ENCODE data around the gene VASH2.

VASH2 gene

DNA sequence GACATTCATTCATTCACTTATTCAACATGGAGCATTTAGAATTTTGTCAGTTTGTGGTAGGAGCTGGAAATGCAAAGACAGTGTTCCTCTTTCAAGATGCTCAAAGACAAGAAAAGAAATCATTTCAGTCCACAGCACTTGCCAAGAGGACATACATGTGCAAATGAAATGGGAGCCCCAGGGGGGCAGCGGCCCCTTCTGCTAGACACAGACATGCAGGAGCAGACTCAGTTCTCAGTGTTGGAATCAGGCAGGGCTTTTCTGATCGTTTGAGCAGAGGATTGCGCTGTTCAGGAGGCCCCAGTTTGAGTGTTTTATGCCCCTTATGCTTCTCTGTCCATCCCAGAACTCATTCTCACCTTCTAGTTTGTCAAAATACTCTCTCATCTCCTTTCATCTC lies 35.6 kb upstream of the VASH2 start:
- WGBS (ENCODE audit: insufficient coverage, insufficient read length): no CpG with 5 or more reads among the region's 3 CpGs

DNA sequence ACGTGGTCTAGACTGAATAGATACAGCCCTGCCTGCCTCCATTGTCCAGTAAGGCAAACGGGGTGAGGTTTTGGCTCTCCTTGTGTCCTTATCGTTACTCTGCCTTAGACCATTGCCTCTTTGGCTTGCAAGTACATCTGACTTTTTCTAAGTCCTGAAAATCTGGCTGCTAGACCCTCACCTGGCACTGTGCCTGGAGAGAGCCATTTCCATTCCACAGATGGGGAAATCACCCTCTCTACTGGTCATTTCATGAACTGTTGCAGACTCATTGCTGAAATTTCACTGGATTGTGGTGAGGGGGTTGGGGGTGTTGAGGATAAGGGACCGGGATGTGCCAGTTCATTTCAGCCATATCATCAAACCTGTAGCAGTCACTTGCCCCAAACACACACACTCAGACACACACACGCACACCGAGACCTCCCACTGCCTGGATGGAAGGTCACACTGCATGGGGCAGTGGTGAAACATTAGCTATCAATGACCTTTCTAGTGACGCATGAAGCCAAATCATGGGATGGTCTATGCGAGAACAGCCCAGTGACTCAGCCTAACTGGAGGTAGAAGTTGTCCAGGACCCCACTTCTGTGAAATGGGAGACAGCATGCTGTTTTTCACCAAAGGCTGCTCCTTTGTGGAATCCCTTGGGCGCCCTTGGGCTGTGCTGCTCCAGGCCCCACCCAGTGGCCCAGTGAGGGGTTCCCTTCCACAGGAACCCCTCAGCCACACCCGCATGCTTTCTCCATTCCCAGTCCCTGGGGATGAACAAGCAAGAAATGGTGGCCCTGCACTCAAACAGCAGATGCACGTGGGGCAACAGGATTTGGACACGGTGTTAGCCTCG lies 34.9 kb upstream of the VASH2 start:
- Histone ChIP-seq H3K36me3 (ENCODE audit: control insufficient read depth, insufficient read depth, low read length) (no peaks in the 10 kb centered on the region), H3K27ac (ENCODE audit: low read length) (peak overlapping the region; percentile 65), H3K27me3 (ENCODE audit: control insufficient read depth, insufficient read depth, low read length) (no peaks in the 10 kb centered on the region), H3K9me3 (ENCODE audit: control insufficient read depth, insufficient read depth, low read length) (no peaks in the 10 kb centered on the region), H3K4me1 (ENCODE audit: control insufficient read depth, insufficient read depth, low read length) (peaks cover 9% of the 10 kb centered on the region; the same call in 1 of the 2 replicates), H3K4me3 (ENCODE audit: low read length) (no peak overlapping the region)
- WGBS (ENCODE audit: insufficient coverage, insufficient read length): no CpG with 5 or more reads among the region's 13 CpGs
- DNase-seq (ENCODE audit: low read depth, low spot score): no peak

More for the DNA sequence above, 35.6 kb upstream of the VASH2 start:
- Histone ChIP-seq H3K4me3 (ENCODE audit: low read length) (peak overlapping the region; percentile 20; the same call in 1 of the 2 replicates), H3K27ac (ENCODE audit: low read length) (peak overlapping the region; percentile 65), H3K4me1 (ENCODE audit: control insufficient read depth, insufficient read depth, low read length) (peaks cover 9% of the 10 kb centered on the region; the same call in 1 of the 2 replicates), H3K27me3 (ENCODE audit: control insufficient read depth, insufficient read depth, low read length) (no peaks in the 10 kb centered on the region), H3K9me3 (ENCODE audit: control insufficient read depth, insufficient read depth, low read length) (no peaks in the 10 kb centered on the region), H3K36me3 (ENCODE audit: control insufficient read depth, insufficient read depth, low read length) (no peaks in the 10 kb centered on the region)
- DNase-seq (ENCODE audit: low read depth, low spot score): no peak

DNA sequence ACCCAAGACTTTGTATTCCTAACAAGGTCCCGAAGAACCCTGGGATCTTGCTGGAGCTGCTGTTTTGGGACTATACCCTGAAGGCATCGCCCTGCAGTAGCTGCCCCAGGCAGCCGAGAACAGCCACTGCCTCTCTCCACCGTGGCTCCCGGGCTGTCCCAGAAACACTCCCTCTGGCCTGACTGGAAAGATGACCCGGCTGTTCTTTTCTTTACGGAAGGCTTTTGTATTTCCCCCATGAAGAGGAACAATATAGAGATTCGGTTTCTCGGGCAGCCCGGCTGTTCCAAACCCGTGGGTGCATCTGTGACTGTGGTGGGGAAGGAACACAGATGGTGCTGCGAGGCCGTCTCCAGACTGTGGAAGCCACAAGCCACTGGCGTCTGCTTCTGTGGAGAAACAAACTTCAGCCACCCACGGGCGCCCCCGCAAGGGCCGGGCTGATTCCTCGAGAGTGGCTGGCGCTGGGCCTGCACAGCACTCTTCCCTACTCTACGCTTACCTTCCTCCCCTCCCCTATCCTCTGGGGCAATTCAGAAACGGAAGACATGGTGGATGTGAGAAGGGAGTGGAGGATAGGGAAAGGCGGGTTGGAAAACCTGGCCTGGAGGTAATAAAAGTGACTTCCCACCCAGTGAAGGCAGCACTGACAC lies 33.7 kb upstream of the VASH2 start:
- peak; percentile 81 for DNase-seq (ENCODE audit: low read depth, low spot score)
- peaks cover 9% of the 10 kb centered on the region; the same call in 1 of the 2 replicates for H3K4me1 ChIP-seq (ENCODE audit: control insufficient read depth, insufficient read depth, low read length)
- WGBS (ENCODE audit: insufficient coverage, insufficient read length): no CpG with 5 or more reads among the region's 23 CpGs
- H3K36me3 ChIP-seq (ENCODE audit: control insufficient read depth, insufficient read depth, low read length): no peaks in the 10 kb centered on the region
- no peak overlapping the region for H3K27ac ChIP-seq (ENCODE audit: low read length)
- no peaks in the 10 kb centered on the region for H3K27me3 ChIP-seq (ENCODE audit: control insufficient read depth, insufficient read depth, low read length)
- no peak overlapping the region; the same call in 1 of the 2 replicates for H3K4me3 ChIP-seq (ENCODE audit: low read length)
- no peaks in the 10 kb centered on the region for H3K9me3 ChIP-seq (ENCODE audit: control insufficient read depth, insufficient read depth, low read length)

DNA sequence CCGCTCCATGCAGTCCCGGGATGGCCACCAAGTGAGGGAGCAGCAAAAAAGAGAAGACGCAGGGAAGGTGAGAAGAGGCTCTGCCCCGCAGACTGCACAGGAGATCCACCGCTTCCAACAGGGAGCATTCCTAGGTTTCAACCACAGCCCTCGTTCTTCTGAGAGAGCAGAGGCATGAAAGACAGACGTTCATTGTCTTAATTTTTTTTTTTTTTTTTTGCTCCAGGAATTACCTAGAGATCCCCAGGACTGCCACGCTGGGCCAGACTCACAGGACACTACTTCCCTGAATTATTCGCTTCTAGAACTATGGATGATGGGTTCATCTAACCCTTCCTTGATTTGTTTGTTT lies 33.2 kb upstream of the VASH2 start:
- Histone ChIP-seq H3K27me3 (ENCODE audit: control insufficient read depth, insufficient read depth, low read length) (no peaks in the 10 kb centered on the region), H3K36me3 (ENCODE audit: control insufficient read depth, insufficient read depth, low read length) (no peaks in the 10 kb centered on the region), H3K4me3 (ENCODE audit: low read length) (no peak overlapping the region; the same call in 1 of the 2 replicates), H3K4me1 (ENCODE audit: control insufficient read depth, insufficient read depth, low read length) (peaks cover 9% of the 10 kb centered on the region; the same call in 1 of the 2 replicates), H3K27ac (ENCODE audit: low read length) (no peak overlapping the region), H3K9me3 (ENCODE audit: control insufficient read depth, insufficient read depth, low read length) (no peaks in the 10 kb centered on the region)
- no CpG with 5 or more reads among the region's 9 CpGs for WGBS (ENCODE audit: insufficient coverage, insufficient read length)
- DNase-seq (ENCODE audit: low read depth, low spot score): no peak

DNA sequence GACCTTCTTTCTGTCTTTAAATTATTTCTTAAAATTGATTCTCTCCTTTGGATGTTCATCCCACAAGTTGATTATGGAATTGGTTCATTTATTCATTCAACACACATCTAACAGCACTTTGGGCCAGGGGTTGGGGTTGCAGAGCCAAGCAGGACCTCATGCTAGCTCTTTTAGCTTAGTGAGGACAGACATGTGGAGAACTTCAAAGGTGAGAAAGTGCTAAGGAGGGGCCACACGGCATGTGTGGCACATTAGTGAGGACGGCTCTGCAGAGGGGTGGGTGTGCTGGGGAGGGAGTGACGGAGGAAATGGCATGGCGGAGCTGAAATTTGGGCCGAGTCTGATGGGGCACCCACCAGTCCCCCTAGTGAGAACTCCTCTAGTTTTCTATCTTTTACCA lies 32.5 kb upstream of the VASH2 start:
- Histone ChIP-seq H3K36me3 (ENCODE audit: control insufficient read depth, insufficient read depth, low read length) (no peaks in the 10 kb centered on the region), H3K4me1 (ENCODE audit: control insufficient read depth, insufficient read depth, low read length) (peaks cover 10% of the 10 kb centered on the region; the same call in 1 of the 2 replicates), H3K4me3 (ENCODE audit: low read length) (no peak overlapping the region), H3K9me3 (ENCODE audit: control insufficient read depth, insufficient read depth, low read length) (no peaks in the 10 kb centered on the region), H3K27me3 (ENCODE audit: control insufficient read depth, insufficient read depth, low read length) (no peaks in the 10 kb centered on the region), H3K27ac (ENCODE audit: low read length) (no peak overlapping the region)
- WGBS (ENCODE audit: insufficient coverage, insufficient read length): no CpG with 5 or more reads among the region's 5 CpGs
- DNase-seq (ENCODE audit: low read depth, low spot score): no peak

DNA sequence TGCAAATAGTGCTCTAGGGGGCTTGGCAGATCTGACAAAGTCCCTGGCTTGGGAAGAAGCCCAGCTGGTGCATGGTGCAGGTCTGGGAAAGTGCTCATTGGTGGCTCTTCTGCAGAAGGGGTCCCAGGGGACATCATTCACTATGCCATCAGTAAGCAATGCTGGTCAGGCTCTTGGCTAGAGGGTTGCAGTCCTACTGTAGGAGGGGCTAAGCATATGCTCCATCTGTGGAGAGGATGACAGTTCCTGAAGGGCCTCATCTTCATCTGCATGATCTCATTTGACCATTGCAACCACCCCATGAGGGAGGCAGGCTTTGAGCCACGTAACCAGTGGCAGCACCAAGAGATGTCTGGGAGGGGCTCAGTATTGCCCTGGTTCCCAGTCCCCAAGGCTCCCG lies 31.5 kb upstream of the VASH2 start:
- Histone ChIP-seq H3K4me1 (ENCODE audit: control insufficient read depth, insufficient read depth, low read length) (peaks cover 10% of the 10 kb centered on the region; the same call in 1 of the 2 replicates), H3K4me3 (ENCODE audit: low read length) (no peak overlapping the region), H3K27ac (ENCODE audit: low read length) (no peak overlapping the region), H3K27me3 (ENCODE audit: control insufficient read depth, insufficient read depth, low read length) (no peaks in the 10 kb centered on the region), H3K9me3 (ENCODE audit: control insufficient read depth, insufficient read depth, low read length) (no peaks in the 10 kb centered on the region), H3K36me3 (ENCODE audit: control insufficient read depth, insufficient read depth, low read length) (no peaks in the 10 kb centered on the region)
- DNase-seq (ENCODE audit: low read depth, low spot score): no peak
- WGBS (ENCODE audit: insufficient coverage, insufficient read length): no CpG with 5 or more reads among the region's 2 CpGs

DNA sequence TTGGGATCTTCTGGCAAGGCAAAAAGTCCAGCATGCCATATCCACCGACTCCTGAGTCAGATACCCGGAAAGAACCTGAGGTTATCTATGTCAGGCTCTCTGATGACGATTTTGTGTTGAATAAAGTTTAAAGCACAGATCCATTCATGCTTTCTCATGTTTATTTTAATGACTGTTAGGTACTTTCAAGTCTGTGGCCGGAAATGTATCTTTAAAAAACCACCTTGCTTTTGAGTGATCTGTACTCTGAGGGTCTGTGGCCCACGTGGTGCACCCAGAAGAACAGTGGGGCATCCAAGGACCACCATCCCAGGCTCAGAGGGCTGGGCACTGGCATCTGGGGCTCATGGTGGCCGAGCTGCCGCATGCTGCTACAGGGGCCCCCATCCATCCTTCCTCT lies 30.1 kb upstream of the VASH2 start:
- no peak for DNase-seq (ENCODE audit: low read depth, low spot score)
- Histone ChIP-seq H3K27me3 (ENCODE audit: control insufficient read depth, insufficient read depth, low read length) (no peaks in the 10 kb centered on the region), H3K36me3 (ENCODE audit: control insufficient read depth, insufficient read depth, low read length) (no peaks in the 10 kb centered on the region), H3K4me3 (ENCODE audit: low read length) (no peak overlapping the region), H3K9me3 (ENCODE audit: control insufficient read depth, insufficient read depth, low read length) (no peaks in the 10 kb centered on the region), H3K27ac (ENCODE audit: low read length) (no peak overlapping the region), H3K4me1 (ENCODE audit: control insufficient read depth, insufficient read depth, low read length) (peaks cover 8% of the 10 kb centered on the region; the same call in 1 of the 2 replicates)
- WGBS (ENCODE audit: insufficient coverage, insufficient read length): no CpG with 5 or more reads among the region's 7 CpGs

DNA sequence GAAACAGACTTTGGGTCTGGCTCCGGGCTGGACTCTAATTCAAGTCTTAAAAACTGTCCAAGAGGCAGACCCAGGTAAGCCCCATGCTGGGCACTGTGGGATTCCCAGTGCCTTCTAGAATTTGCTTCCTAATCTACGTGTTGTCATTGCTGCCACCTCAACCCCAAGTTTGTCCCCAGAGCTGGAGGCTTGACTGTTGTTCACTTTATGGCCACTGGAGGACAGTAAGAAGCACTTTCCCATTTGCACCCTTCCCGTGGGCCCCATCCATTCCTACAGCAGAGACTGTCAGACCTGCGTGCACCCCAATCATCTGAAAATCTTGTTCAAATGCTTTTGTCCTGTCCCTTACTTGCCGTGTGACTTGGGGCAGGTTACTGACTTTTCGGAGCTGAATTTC lies 29.4 kb upstream of the VASH2 start:
- Histone ChIP-seq H3K27ac (ENCODE audit: low read length) (no peak overlapping the region), H3K4me1 (ENCODE audit: control insufficient read depth, insufficient read depth, low read length) (peaks cover 3% of the 10 kb centered on the region; the same call in 1 of the 2 replicates), H3K36me3 (ENCODE audit: control insufficient read depth, insufficient read depth, low read length) (no peaks in the 10 kb centered on the region), H3K4me3 (ENCODE audit: low read length) (no peak overlapping the region), H3K9me3 (ENCODE audit: control insufficient read depth, insufficient read depth, low read length) (no peaks in the 10 kb centered on the region), H3K27me3 (ENCODE audit: control insufficient read depth, insufficient read depth, low read length) (no peaks in the 10 kb centered on the region)
- no CpG with 5 or more reads among the region's 6 CpGs for WGBS (ENCODE audit: insufficient coverage, insufficient read length)
- DNase-seq (ENCODE audit: low read depth, low spot score): no peak

DNA sequence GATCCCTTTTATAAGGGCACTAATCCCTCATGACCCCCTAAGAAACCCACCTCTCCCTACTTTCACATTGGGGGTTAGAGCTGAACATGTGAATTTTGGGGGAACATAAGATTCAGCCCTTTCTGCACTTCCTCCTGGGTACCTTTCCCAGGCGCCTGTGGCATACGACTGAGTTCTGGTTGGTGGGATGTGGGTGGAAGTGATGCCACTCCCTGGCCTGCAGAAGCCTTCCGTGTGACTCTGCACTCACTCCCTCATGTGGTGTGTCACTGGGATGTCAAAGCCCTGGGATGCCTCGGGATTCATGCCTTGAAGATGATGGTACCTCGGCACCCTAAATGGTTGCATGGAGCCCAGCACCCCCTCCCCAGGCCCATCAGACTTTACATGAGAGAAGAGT lies 28.3 kb upstream of the VASH2 start:
- no peaks in the 10 kb centered on the region for H3K27me3 ChIP-seq (ENCODE audit: control insufficient read depth, insufficient read depth, low read length)
- peaks cover 2% of the 10 kb centered on the region; the same call in 1 of the 2 replicates for H3K4me1 ChIP-seq (ENCODE audit: control insufficient read depth, insufficient read depth, low read length)
- no peak overlapping the region for H3K4me3 ChIP-seq (ENCODE audit: low read length)
- no peaks in the 10 kb centered on the region for H3K36me3 ChIP-seq (ENCODE audit: control insufficient read depth, insufficient read depth, low read length)
- WGBS (ENCODE audit: insufficient coverage, insufficient read length): no CpG with 5 or more reads among the region's 5 CpGs
- H3K27ac ChIP-seq (ENCODE audit: low read length): no peak overlapping the region
- no peaks in the 10 kb centered on the region for H3K9me3 ChIP-seq (ENCODE audit: control insufficient read depth, insufficient read depth, low read length)
- no peak for DNase-seq (ENCODE audit: low read depth, low spot score)

DNA sequence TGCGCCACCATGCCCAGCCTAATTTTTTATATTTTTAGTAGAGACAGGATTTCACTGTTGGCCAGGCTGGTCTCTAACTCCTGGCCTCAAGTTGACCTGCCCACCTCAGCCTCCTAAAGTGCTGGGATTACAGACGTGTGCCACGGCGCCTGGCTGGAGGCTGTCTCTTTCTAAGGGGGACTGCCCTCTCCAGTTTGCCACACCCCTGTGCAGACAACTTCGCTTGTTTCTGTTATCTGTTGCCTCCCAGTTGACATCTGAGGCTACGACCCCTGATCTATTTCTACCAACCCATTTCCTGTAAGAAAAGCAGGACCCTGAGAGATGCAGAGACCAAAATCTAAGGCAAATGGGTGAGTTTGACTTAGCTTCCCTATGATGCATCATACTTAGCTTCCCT lies 24.0 kb upstream of the VASH2 start:
- no peak overlapping the region for H3K27ac ChIP-seq (ENCODE audit: low read length)
- no CpG with 5 or more reads among the region's 6 CpGs for WGBS (ENCODE audit: insufficient coverage, insufficient read length)
- no peak overlapping the region for H3K4me3 ChIP-seq (ENCODE audit: low read length)
- H3K36me3 ChIP-seq (ENCODE audit: control insufficient read depth, insufficient read depth, low read length): no peaks in the 10 kb centered on the region
- no peaks in the 10 kb centered on the region for H3K27me3 ChIP-seq (ENCODE audit: control insufficient read depth, insufficient read depth, low read length)
- peaks cover 7% of the 10 kb centered on the region; the same call in 1 of the 2 replicates for H3K4me1 ChIP-seq (ENCODE audit: control insufficient read depth, insufficient read depth, low read length)
- H3K9me3 ChIP-seq (ENCODE audit: control insufficient read depth, insufficient read depth, low read length): no peaks in the 10 kb centered on the region
- no peak for DNase-seq (ENCODE audit: low read depth, low spot score)

Data from iPS DF 6.9 (cell line).